ENCODE data around the gene FGF5.
A peak's percentile ranks its signal among the peaks of the same experiment; 100 is the strongest.

The FGF5 gene

DNA sequence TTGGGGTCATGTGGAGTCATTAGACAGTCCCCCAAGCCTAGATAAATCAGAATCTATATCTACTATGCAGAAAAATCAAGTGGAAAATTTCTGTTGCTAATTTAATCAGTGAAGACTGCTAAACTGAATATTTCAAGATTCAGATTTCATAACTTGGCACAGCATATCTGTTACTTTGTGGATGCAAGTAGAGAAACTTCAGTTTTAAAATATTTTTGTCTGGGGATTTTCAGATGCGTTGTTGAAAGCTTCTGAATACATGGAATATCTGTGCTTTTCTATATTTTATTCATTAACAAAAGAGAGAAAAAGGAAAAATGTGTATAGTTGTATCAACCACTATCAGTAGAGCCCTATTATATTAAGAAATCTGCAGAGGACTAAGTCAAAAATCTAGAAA lies 4.4 kb downstream of the FGF5 start:
- Histone ChIP-seq H4K8ac (ENCODE audit: low read length) (no peak overlapping the region), H2BK12ac (ENCODE audit: low read length in 2 of 2) (no peak overlapping the region), H2BK15ac (ENCODE audit: low read depth, poor library complexity, severe bottlenecking) (no peak overlapping the region), H3K18ac (ENCODE audit: low read depth in 1 of 2, low read length in 2 of 2) (no peak overlapping the region), H3K36me3 (ENCODE audit: control insufficient read depth in 1 of 2, insufficient read depth in 2 of 2, low read depth in 1 of 2, low read length in 2 of 2) (peaks cover 0 to 3% of the 10 kb centered on the region in 2 experiments), H3K4me1 (ENCODE audit: control insufficient read depth, insufficient read depth, low read depth, low read length) (peaks cover 4% of the 10 kb centered on the region), H3K4me3 (ENCODE audit: insufficient read depth in 1 of 2, low read depth in 1 of 2, low read length in 2 of 2) (peak overlapping the region in 1 of 2 experiments; percentile 98), H3K14ac (ENCODE audit: low read length in 2 of 2) (no peak overlapping the region), H3K23ac (ENCODE audit: low read length in 2 of 2) (no peak overlapping the region), H4K91ac (ENCODE audit: low read length) (no peak overlapping the region), H3K4me2 (ENCODE audit: low read length, poor library complexity, severe bottlenecking) (no peak overlapping the region), H2BK5ac (ENCODE audit: low read depth, low read length, poor library complexity, severe bottlenecking) (no peak overlapping the region), H3K27ac (ENCODE audit: low read length, poor library complexity, severe bottlenecking) (no peak overlapping the region), H3K27me3 (ENCODE audit: control insufficient read depth in 1 of 2, insufficient read depth in 1 of 2, low read length in 2 of 2) (no peaks in the 10 kb centered on the region), H3K4ac (ENCODE audit: low read depth in 1 of 2, low read length in 2 of 2) (no peak overlapping the region), H3K79me1 (replicated peaks; ENCODE audit: low read length, poor library complexity, severe bottlenecking) (no peaks in the 10 kb centered on the region), H2AK5ac (ENCODE audit: low read length, severe bottlenecking) (no peak overlapping the region), H2AFZ (ENCODE audit: low read depth, low read length) (no peak overlapping the region), H3K9ac (ENCODE audit: low read length) (no peak overlapping the region), H3K9me3 (ENCODE audit: control insufficient read depth, low read length) (no peaks in the 10 kb centered on the region), H2BK120ac (ENCODE audit: low read depth, low read length) (no peak overlapping the region)
- WGBS, result no CpG with 5 or more reads among the region's 1 CpG
- DNase-seq, result no peak

DNA sequence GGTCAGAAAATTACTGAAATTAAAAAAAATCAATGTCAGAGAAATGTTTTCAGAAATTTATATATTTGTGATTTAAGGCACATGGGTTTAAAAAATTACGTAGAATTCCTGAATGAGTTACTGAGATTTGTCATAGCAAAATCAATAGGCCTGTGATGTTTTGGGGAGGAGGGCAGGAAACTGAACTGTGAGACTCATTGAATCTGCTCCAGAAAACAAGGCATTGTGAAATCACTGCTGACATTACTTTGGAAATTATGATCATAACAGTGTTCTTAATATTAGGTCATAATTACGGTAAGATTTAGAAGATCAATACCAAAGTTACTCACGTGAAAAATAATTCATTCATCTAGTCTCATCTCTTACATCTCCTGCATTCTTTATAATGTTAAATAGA lies 5.3 kb downstream of the FGF5 start:
- H2BK12ac ChIP-seq (ENCODE audit: low read length in 2 of 2), result no peak overlapping the region
- H3K9ac ChIP-seq (ENCODE audit: low read length), result no peak overlapping the region
- no peak overlapping the region for H2BK15ac ChIP-seq (ENCODE audit: low read depth, poor library complexity, severe bottlenecking)
- DNase-seq, result no peak
- H2AK5ac ChIP-seq (ENCODE audit: low read length, severe bottlenecking), result no peak overlapping the region
- no peak overlapping the region for H3K18ac ChIP-seq (ENCODE audit: low read depth in 1 of 2, low read length in 2 of 2)
- no peak overlapping the region for H3K4me2 ChIP-seq (ENCODE audit: low read length, poor library complexity, severe bottlenecking)
- H3K27me3 ChIP-seq (ENCODE audit: control insufficient read depth in 1 of 2, insufficient read depth in 1 of 2, low read length in 2 of 2), result no peaks in the 10 kb centered on the region
- H3K23ac ChIP-seq (ENCODE audit: low read length in 2 of 2), result no peak overlapping the region
- H2AFZ ChIP-seq (ENCODE audit: low read depth, low read length), result no peak overlapping the region
- no peak overlapping the region for H2BK5ac ChIP-seq (ENCODE audit: low read depth, low read length, poor library complexity, severe bottlenecking)
- no peak overlapping the region for H3K27ac ChIP-seq (ENCODE audit: low read length, poor library complexity, severe bottlenecking)
- peak overlapping the region in 1 of 2 experiments; percentile 98 for H3K4me3 ChIP-seq (ENCODE audit: insufficient read depth in 1 of 2, low read depth in 1 of 2, low read length in 2 of 2)
- no peak overlapping the region for H4K8ac ChIP-seq (ENCODE audit: low read length)
- no peaks in the 10 kb centered on the region for H3K79me1 ChIP-seq (replicated peaks; ENCODE audit: low read length, poor library complexity, severe bottlenecking)
- H3K4me1 ChIP-seq (ENCODE audit: control insufficient read depth, insufficient read depth, low read depth, low read length), result peaks cover 4% of the 10 kb centered on the region
- H3K4ac ChIP-seq (ENCODE audit: low read depth in 1 of 2, low read length in 2 of 2), result no peak overlapping the region
- no peaks in the 10 kb centered on the region for H3K9me3 ChIP-seq (ENCODE audit: control insufficient read depth, low read length)
- no peak overlapping the region for H2BK120ac ChIP-seq (ENCODE audit: low read depth, low read length)
- H3K14ac ChIP-seq (ENCODE audit: low read length in 2 of 2), result no peak overlapping the region
- 92% methylated on average over 1 of the region's 3 CpGs for WGBS
- no peak overlapping the region for H4K91ac ChIP-seq (ENCODE audit: low read length)
- H3K36me3 ChIP-seq (ENCODE audit: control insufficient read depth in 1 of 2, insufficient read depth in 2 of 2, low read depth in 1 of 2, low read length in 2 of 2), result peaks cover 2 to 3% of the 10 kb centered on the region in 2 experiments

DNA sequence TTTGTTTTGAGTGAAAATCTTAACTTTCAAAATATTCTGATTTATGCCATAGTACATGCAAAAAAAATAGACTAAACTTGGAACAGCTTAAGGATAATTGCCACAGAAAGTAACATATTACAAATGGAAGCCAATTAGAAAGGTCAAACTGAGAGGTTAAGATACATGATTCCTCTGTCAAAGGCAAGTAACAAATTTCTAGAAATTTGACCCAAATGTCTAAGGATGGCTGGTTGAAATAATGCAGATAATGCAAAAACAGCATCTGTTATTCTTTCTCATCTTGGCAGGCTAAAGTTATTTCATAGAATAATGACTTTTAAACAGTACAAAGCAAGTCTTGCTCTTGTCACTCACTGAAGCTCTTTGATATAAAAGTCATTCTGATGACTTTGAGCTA lies 10.5 kb downstream of the FGF5 start:
- no peak overlapping the region for H3K4me3 ChIP-seq (ENCODE audit: insufficient read depth in 1 of 2, low read depth in 1 of 2, low read length in 2 of 2)
- no peak overlapping the region for H3K27ac ChIP-seq (ENCODE audit: low read length, poor library complexity, severe bottlenecking)
- no peaks in the 10 kb centered on the region for H3K79me1 ChIP-seq (replicated peaks; ENCODE audit: low read length, poor library complexity, severe bottlenecking)
- H3K4me1 ChIP-seq (ENCODE audit: control insufficient read depth, insufficient read depth, low read depth, low read length), result no peaks in the 10 kb centered on the region
- H4K91ac ChIP-seq (ENCODE audit: low read length), result no peak overlapping the region
- no peak overlapping the region for H3K23ac ChIP-seq (ENCODE audit: low read length in 2 of 2)
- no peaks in the 10 kb centered on the region for H3K27me3 ChIP-seq (ENCODE audit: control insufficient read depth in 1 of 2, insufficient read depth in 1 of 2, low read length in 2 of 2)
- H2BK120ac ChIP-seq (ENCODE audit: low read depth, low read length), result no peak overlapping the region
- H2AFZ ChIP-seq (ENCODE audit: low read depth, low read length), result no peak overlapping the region
- peaks cover 0 to 31% of the 10 kb centered on the region in 2 experiments for H3K36me3 ChIP-seq (ENCODE audit: control insufficient read depth in 1 of 2, insufficient read depth in 2 of 2, low read depth in 1 of 2, low read length in 2 of 2)
- H2BK15ac ChIP-seq (ENCODE audit: low read depth, poor library complexity, severe bottlenecking), result no peak overlapping the region
- no peak overlapping the region for H3K4ac ChIP-seq (ENCODE audit: low read depth in 1 of 2, low read length in 2 of 2)
- no peak overlapping the region for H2BK5ac ChIP-seq (ENCODE audit: low read depth, low read length, poor library complexity, severe bottlenecking)
- no peak overlapping the region for H3K9ac ChIP-seq (ENCODE audit: low read length)
- no peak overlapping the region for H3K4me2 ChIP-seq (ENCODE audit: low read length, poor library complexity, severe bottlenecking)
- H3K14ac ChIP-seq (ENCODE audit: low read length in 2 of 2), result no peak overlapping the region
- DNase-seq, result no peak
- H2BK12ac ChIP-seq (ENCODE audit: low read length in 2 of 2), result no peak overlapping the region
- no peak overlapping the region for H2AK5ac ChIP-seq (ENCODE audit: low read length, severe bottlenecking)
- H3K18ac ChIP-seq (ENCODE audit: low read depth in 1 of 2, low read length in 2 of 2), result no peak overlapping the region
- no peak overlapping the region for H4K8ac ChIP-seq (ENCODE audit: low read length)
- H3K9me3 ChIP-seq (ENCODE audit: control insufficient read depth, low read length), result no peaks in the 10 kb centered on the region

DNA sequence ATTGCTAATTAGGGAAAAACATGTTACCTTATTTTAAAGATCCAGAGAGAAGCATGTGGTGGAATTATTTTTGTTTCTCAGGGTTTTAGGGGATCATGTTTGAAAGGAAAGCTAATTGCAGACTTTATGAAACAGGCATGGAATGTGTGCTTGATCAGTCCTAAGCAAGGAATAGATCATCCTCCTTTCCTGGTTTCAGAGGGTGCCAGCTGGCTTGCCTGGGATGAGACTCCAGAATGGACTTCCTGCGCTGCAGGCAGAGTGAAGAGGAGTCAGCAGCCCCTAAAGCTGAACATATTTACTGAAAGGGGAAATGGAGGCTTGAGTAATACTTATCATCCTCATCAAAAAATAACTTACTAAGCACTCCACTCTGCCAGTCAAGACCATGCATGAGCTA lies 13.3 kb downstream of the FGF5 start:
- Histone ChIP-seq H2BK12ac (ENCODE audit: low read length in 2 of 2) (no peak overlapping the region), H3K4me3 (ENCODE audit: insufficient read depth in 1 of 2, low read depth in 1 of 2, low read length in 2 of 2) (no peak overlapping the region), H3K9ac (ENCODE audit: low read length) (no peak overlapping the region), H2BK120ac (ENCODE audit: low read depth, low read length) (no peak overlapping the region), H3K27ac (ENCODE audit: low read length, poor library complexity, severe bottlenecking) (no peak overlapping the region), H3K4me1 (ENCODE audit: control insufficient read depth, insufficient read depth, low read depth, low read length) (no peaks in the 10 kb centered on the region), H2AFZ (ENCODE audit: low read depth, low read length) (no peak overlapping the region), H3K36me3 (ENCODE audit: control insufficient read depth in 1 of 2, insufficient read depth in 2 of 2, low read depth in 1 of 2, low read length in 2 of 2) (peaks cover 0 to 31% of the 10 kb centered on the region in 2 experiments), H4K8ac (ENCODE audit: low read length) (no peak overlapping the region), H3K14ac (ENCODE audit: low read length in 2 of 2) (no peak overlapping the region), H4K91ac (ENCODE audit: low read length) (no peak overlapping the region), H3K79me1 (replicated peaks; ENCODE audit: low read length, poor library complexity, severe bottlenecking) (peaks cover 1% of the 10 kb centered on the region), H3K27me3 (ENCODE audit: control insufficient read depth in 1 of 2, insufficient read depth in 1 of 2, low read length in 2 of 2) (no peaks in the 10 kb centered on the region), H3K18ac (ENCODE audit: low read depth in 1 of 2, low read length in 2 of 2) (no peak overlapping the region), H3K4me2 (ENCODE audit: low read length, poor library complexity, severe bottlenecking) (no peak overlapping the region), H2BK5ac (ENCODE audit: low read depth, low read length, poor library complexity, severe bottlenecking) (no peak overlapping the region), H3K23ac (ENCODE audit: low read length in 2 of 2) (no peak overlapping the region), H3K4ac (ENCODE audit: low read depth in 1 of 2, low read length in 2 of 2) (no peak overlapping the region), H3K9me3 (ENCODE audit: control insufficient read depth, low read length) (no peaks in the 10 kb centered on the region), H2BK15ac (ENCODE audit: low read depth, poor library complexity, severe bottlenecking) (no peak overlapping the region), H2AK5ac (ENCODE audit: low read length, severe bottlenecking) (no peak overlapping the region)
- no peak for DNase-seq
- WGBS, result no CpG with 5 or more reads among the region's 1 CpG

Measured in mesenchymal stem cell (in vitro differentiated cells and primary cell).